Stimulated activated CD4-positive, alpha-beta T cell treated with anti-CD3 and anti-CD28 coated beads, Interleukin-1b, Interleukin-23, amount 100 ng/mL, for 24 hours (primary cell): ENCODE measurements around the gene RIMOC1.
"Not testable (repeated sequence)": the region's sequence is repeated elsewhere in the genome, so short reads cannot be mapped to it uniquely, and the experiment has no call there.

Experiments
- DNase-seq, 4 experiments: peaks; one replicate each; pipeline ENCODE4 v3.0.0-alpha.2; 2020; ENCODE audit warnings: low read depth in 4 of 4, low spot score in 1 of 4

The RIMOC1 gene

GRCh38 chr5:41891066-41891707 lies 13.0 kb upstream of the RIMOC1 start:
- no peak for DNase-seq

GRCh38 chr5:41892031-41892430 lies 12.1 kb upstream of the RIMOC1 start:
- DNase-seq, result no peak

GRCh38 chr5:41893074-41893851 lies 10.9 kb upstream of the RIMOC1 start:
- DNase-seq, result no peak

DNA sequence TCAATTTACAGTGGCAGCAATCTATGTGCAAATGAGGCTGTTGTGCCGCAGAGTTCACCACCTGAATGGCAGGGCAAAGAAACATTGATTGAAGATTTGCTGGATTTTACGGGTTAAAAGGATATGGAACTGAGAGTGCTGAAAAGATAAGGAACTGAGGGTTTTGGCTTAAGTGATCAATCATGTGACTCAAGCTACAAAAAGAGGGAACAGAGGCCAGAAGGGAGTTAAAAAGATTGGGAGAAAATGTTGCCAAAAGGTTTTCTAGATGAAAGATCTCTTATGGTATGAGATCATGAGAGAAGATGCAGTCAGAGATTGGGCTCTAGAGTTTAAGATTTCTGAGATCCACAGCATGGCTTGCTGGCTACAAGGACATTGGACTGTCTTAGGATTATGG lies 7.9 kb upstream of the RIMOC1 start:
- DNase-seq, result no peak

GRCh38 chr5:41903382-41903891 lies 707 bp upstream of the RIMOC1 start:
- no peak for DNase-seq

DNA sequence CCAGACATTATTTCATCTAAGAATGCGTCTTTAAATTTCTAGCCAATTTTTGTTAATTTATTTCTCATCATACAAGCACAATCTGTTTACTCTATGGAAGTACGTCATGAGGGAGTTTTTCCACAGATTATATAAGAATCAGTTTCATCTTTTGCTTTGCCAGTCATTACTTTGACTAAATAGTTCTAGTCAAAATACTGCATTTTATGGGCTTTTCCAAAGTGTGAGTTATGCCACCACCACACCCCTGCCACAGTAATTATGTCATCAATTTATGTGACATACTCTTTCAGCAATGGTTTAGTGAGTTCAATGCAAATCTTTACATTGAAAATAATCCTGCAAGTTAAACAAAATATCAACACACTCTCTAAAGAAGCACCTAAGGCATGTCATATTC lies 2.0 kb downstream of the RIMOC1 start:
- no peak for DNase-seq

GRCh38 chr5:41908374-41909079 lies 4.4 kb downstream of the RIMOC1 start:
- no peak for DNase-seq

DNA sequence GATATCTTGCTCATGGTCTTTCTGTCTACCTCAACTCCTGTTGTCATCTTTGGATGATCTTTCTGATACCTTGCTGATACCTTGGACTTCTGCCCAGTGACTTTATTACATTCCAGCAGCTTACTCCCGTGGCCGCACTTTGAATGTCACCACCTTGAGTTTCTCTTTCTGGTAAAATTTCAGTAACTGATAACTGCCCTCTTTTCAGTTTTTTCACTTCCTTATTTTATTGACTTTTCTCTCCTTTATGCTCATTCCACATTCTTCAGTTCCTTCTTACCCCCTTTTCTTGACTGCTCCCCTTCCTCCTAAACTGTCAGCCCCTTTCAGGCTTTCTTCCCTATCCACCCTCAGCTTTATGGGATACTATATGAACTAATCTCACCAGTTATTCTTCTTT lies 14.0 kb downstream of the RIMOC1 start:
- DNase-seq, result no peak

DNA sequence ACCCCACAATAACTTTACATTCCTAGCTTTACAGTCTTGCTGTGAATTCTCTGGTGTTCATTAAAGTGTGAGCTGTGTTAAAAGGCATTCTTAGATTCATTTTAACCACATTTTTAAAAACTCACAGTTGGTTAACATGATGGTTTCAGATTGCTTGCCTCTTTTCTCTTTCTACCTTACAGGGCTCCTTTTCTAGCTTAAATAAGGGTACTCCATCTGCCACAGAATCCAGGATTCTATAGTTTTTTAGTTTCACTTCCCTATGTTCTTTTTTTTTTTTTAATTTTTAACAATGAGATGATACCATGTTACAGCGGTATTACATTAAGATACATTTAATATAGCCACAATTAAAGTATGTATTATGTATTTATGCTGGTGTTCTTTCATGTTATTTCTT lies 17.0 kb downstream of the RIMOC1 start:
- DNase-seq, result no peak

DNA sequence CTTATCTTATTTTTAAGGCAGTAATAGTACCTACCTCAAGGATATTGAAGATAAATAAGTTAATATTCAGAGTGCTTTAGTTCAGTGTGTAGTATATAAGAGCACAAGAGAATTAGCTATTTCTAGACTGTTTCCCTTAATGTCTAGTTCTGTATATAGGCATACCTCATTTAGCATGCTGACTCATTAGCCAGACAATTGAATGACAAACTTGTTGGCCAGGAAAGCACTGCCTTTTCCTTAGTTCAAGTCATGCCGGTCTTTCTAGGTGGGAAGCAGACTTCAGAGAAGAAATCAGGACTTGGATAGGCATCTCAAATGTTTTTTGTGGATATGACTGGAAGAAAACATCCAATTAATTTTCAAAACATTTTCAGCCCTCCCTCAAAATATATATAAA lies 17.7 kb downstream of the RIMOC1 start:
- DNase-seq, result no peak

GRCh38 chr5:41924526-41924871 lies 20.4 kb downstream of the RIMOC1 start:
- DNase-seq, result no peak

DNA sequence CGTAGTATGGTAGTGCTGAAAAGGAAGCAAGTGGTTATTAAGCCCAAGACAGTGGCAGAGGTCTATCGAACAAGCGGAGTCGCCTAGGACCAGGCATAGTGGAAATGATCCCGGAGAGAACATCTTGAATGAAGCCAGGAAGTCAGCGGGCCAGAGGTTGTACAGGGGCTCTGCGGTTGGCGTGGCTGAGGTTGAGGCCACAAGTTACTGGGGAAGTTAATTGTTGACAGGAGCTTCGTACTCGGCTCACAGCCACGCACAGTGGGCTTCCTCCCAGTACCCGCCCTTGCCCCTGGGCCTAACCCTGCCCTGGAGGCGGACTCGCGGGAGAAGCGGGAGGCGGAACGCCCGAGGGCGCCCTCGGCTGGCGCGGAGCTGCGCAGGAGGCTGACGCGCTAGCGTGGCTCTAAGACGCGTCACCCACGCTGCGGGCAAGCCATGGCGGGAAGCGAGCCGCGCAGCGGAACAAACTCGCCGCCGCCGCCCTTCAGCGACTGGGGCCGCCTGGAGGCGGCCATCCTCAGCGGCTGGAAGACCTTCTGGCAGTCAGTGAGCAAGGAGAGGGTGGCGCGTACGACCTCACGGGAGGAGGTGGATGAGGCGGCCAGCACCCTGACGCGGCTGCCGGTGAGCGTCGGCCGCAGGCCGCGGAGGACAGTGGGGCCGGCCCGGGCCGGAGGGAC lies 20.9 kb downstream of the RIMOC1 start, which contains the start of gene FBXO4:
FBXO4 (plus strand) TSS at position 410 of the 683 bp plus-strand sequence; CDS start at position 439, 29 bp downstream.
- peak; percentile 67 to 83 (median 76) for DNase-seq

DNA sequence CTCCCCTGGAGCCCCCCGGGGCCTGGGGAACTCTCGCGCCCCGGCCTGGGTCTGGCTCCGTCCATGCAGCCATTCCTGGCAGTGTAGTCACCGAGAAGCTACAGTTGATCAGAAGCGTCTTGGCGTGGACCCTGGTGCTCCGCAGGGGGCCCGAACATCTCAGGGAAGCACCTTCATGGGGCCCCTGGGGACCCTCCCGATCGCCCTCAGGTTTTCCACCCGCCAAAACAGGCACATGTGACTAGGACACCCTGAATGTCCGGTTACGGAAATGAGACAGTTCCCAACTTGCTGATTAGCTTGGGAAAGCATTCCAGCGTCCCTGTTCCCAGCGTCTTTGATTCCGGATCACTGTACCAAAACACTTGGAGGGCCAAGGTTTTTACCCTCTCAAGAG lies 21.4 kb downstream of the RIMOC1 start:
- DNase-seq, result peak in 2 of 4 experiments; percentile 4 to 20

DNA sequence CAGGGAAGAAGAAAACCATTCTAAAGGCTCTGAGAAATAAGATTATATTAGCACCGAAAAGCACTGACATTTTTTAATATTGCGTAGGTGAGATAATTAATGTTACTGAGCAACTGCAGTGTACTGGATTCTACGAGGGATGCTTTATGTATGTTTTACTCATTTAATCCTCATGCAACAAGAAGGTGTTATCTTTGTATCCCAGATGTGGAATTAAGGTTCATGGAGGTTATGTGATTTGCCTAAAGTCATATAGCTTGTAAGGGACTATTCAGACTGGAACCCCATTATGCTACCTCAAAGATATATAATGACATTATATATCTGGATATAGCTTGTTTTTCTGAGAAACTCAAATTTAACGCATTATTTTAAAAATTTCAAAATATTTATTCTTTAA lies 23.5 kb downstream of the RIMOC1 start:
- DNase-seq, result no peak

DNA sequence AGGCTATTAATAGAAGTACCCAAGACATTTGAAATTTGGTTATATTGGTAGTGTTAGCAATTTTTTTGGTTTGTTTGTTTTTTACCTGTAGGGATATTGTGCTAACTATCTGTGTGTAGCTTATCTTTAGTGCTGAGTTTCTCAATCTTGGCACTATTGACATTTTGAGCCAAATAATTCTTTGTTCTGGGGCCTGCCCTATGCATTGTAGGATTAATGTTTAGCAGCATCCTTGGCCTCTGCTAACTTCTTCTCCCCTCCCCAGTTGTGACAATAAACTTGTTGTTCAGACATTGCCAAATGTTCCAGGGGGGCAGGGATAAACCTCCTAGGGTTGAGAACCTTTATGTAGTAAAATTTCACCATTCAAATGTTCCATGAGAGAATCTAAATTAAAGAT lies 24.9 kb downstream of the RIMOC1 start:
- DNase-seq, result no peak

DNA sequence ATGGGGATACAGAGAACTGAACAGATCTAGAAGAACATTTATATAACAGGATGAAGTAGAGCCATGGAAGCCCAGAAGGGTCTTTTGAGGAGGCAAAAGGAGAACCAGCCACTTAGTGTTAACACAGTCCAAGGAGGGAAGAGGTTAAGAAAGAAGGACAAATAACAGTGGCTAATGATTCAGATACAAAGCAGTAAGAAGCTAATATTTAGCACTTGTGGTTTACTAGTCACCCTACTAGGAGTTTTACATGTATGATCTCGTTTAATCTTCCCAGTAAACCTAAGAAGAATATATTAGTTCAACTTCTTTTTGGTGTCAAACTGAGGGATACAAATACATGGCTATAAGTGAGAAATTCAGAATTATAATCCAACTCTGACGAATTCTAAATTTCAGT lies 28.6 kb downstream of the RIMOC1 start:
- DNase-seq, result no peak

- no peak for DNase-seq
These were observed 31.4 kb downstream of the RIMOC1 start for GRCh38 chr5:41935544-41935943.

GRCh38 chr5:41940641-41941040 lies 36.5 kb downstream of the RIMOC1 start:
- DNase-seq, result no peak

DNA sequence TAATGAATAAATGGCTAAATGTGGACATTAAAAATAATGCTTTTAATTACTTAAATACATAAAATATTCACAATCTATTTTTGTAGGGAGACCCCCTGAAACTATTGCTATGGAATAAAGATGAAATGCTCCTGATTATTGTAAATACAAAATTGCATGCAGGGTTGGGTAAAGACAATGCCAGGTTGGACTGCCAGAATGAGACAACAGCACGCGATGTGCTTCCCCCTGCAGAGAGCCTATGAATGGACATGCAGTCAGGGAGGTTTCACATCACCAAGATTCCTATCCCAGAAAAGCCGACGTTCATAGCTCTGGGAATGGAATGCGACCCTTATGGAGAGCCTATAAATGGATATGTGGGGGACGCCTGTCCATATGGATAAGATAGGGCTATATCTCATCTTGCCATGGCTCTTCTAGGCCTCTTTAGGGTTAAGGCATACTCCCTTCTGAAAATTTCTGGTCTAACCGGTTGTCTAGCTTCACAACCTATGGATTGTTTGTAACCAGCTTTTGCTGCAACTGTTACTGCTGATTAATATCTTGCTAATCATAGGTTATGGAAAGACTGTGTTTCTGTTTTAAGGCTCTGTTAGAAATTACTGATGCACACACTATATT lies 41.3 kb downstream of the RIMOC1 start:
- not testable (repeated sequence) for DNase-seq

DNA sequence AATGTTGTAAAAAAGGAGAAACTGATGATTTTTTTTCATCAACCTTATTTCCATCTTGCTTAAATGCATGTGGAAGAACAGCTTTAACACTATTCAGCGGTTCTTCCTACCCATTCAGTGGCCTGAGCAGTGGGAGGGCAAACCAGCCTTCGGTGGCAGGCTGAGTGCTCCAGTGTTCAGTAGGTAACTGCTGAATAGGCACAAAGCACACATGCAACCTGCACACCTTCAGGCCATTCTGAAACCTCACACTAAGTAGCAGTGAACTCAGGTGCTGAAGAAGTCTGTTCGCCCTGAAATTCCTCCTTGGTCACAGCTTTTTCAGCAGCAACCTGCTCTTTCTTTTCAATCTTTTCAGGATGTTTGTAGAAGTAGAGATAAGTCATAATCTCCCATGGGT lies 47.1 kb downstream of the RIMOC1 start:
- no peak for DNase-seq
